ENCODE measurements around the gene THSD7A.

GRCh38 chr7:11480143-11480542 lies 351.9 kb downstream of the THSD7A start:
- TF ChIP-seq MXI1 (conservative IDR thresholded peaks at IDR 0.05; ENCODE audit: poor library complexity, severe bottlenecking), result no peak
- TF ChIP-seq TAF1 (IDR thresholded peaks at IDR 0.05; ENCODE audit: low read depth), result no peak
- TF ChIP-seq POLR2AphosphoS5 (IDR thresholded peaks at IDR 0.05), result no peak
- no peak for TF ChIP-seq CTCF (IDR thresholded peaks at IDR 0.05; ENCODE audit: poor library complexity, severe bottlenecking)
- TF ChIP-seq SMC3 (conservative IDR thresholded peaks at IDR 0.05; ENCODE audit: poor library complexity), result no peak
- TF ChIP-seq EP300 (conservative IDR thresholded peaks at IDR 0.05; ENCODE audit: poor library complexity, severe bottlenecking), result no peak
- no peak for TF ChIP-seq EZH2 (IDR thresholded peaks at IDR 0.05; ENCODE audit: borderline replicate concordance, insufficient read depth, low read length, poor library complexity, severe bottlenecking)
